ENCODE measurements around the gene FKBP5.
"Not testable (repeated sequence)": the region's sequence is repeated elsewhere in the genome, so short reads cannot be mapped to it uniquely, and the experiment has no call there.

Gene FKBP5

GRCh38 chr6:35722121-35722761 is 33.5 kb upstream of the FKBP5 start:
- DNase-seq = no peak

- no peak for DNase-seq
Measured at GRCh38 chr6:35719830-35720733, 31.4 kb upstream of the FKBP5 start.

- no peak for DNase-seq
Measured at GRCh38 chr6:35719404-35719829, 30.7 kb upstream of the FKBP5 start.

- no peak for DNase-seq
Measured at GRCh38 chr6:35718911-35719381, 30.2 kb upstream of the FKBP5 start.

GRCh38 chr6:35718375-35718736 is 29.6 kb upstream of the FKBP5 start:
- no peak for DNase-seq

GRCh38 chr6:35717449-35718374 is 29.0 kb upstream of the FKBP5 start:
- no peak for DNase-seq

- DNase-seq = no peak
Measured at GRCh38 chr6:35716798-35717197, 28.1 kb upstream of the FKBP5 start.

- DNase-seq = no peak
Measured at GRCh38 chr6:35713006-35713767, 24.5 kb upstream of the FKBP5 start.

- DNase-seq = no peak
Measured at GRCh38 chr6:35711731-35712130, 23.0 kb upstream of the FKBP5 start.

GRCh38 chr6:35710241-35710847 is 21.6 kb upstream of the FKBP5 start:
- no peak for DNase-seq

- DNase-seq = no peak
Measured at GRCh38 chr6:35708585-35708984, 19.9 kb upstream of the FKBP5 start.

GRCh38 chr6:35707714-35708407 is 19.1 kb upstream of the FKBP5 start:
- DNase-seq = no peak

GRCh38 chr6:35706468-35706867 is 17.8 kb upstream of the FKBP5 start:
- no peak for DNase-seq

- DNase-seq = no peak
Measured at GRCh38 chr6:35703554-35703953, 14.8 kb upstream of the FKBP5 start.

GRCh38 chr6:35698858-35699257 is 10.1 kb upstream of the FKBP5 start:
- no peak for DNase-seq

GRCh38 chr6:35698430-35698829 is 9.7 kb upstream of the FKBP5 start:
- not testable (repeated sequence) for DNase-seq

- no peak for DNase-seq
Measured at GRCh38 chr6:35694462-35694861, 5.7 kb upstream of the FKBP5 start.

- no peak for DNase-seq
Measured at GRCh38 chr6:35691027-35691824, 2.5 kb upstream of the FKBP5 start.

GRCh38 chr6:35690484-35690883 is 1.8 kb upstream of the FKBP5 start:
- no peak for DNase-seq

- DNase-seq = not testable (repeated sequence)
Measured at GRCh38 chr6:35690006-35690405, 1.3 kb upstream of the FKBP5 start.
